Liver (tissue), 9 donors: Measurements from ENCODE around the gene CUL2. TPM values are rescaled to one million over a fixed set of nuclear protein-coding genes. Genes with fewer than 3 reads are reported as not detected.

Source experiments
- DNase-seq: peaks from one replicate; pipeline ENCODE4 v3.0.0-alpha.2; 2017; ENCODE audit warnings: low spot score
- H3K27ac ChIP-seq, 2 donors: one replicate each; pipeline ENCODE4 v1.7.0; 2013; ENCODE audit warnings: inconsistent platforms in 2 of 2, low read length in 2 of 2, control low read depth in 1 of 2, low read depth in 1 of 2, mild to moderate bottlenecking in 1 of 2
- H3K27me3 ChIP-seq, 4 donors: one replicate each; pipeline versions ENCODE4 v1.6.1 to v1.7.0; 2013; ENCODE audit warnings: low read length in 3 of 4, inconsistent platforms in 1 of 4, mild to moderate bottlenecking in 1 of 4, moderate library complexity in 1 of 4; ENCODE audit not compliant: control insufficient read depth in 4 of 4, insufficient read depth in 4 of 4
- H3K36me3 ChIP-seq, 4 donors: one replicate each; pipeline versions ENCODE4 v1.6.1 to v1.7.0; 2013; ENCODE audit warnings: low read length in 3 of 4, mild to moderate bottlenecking in 3 of 4, low read depth in 1 of 4, moderate library complexity in 1 of 4; ENCODE audit not compliant: control insufficient read depth in 4 of 4, insufficient read depth in 3 of 4
- H3K4me1 ChIP-seq, 4 donors: one replicate each; pipeline versions ENCODE4 v1.6.1 to v1.7.0; 2013; ENCODE audit warnings: low read length in 3 of 4, mild to moderate bottlenecking in 3 of 4, moderate library complexity in 1 of 4; ENCODE audit not compliant: control insufficient read depth in 4 of 4, insufficient read depth in 4 of 4
- H3K4me3 ChIP-seq, 3 donors: one replicate each; pipeline versions ENCODE4 v1.6.1 to v1.7.0; 2013; ENCODE audit warnings: low read length in 3 of 3, control low read depth in 1 of 3, low read depth in 1 of 3, mild to moderate bottlenecking in 1 of 3
- H3K9ac ChIP-seq, 2 donors: one replicate each; pipeline ENCODE4 v1.7.0; 2013; ENCODE audit warnings: low read length in 2 of 2, mild to moderate bottlenecking in 2 of 2, moderate library complexity in 2 of 2, control low read depth in 1 of 2, low read depth in 1 of 2
- H3K9me3 ChIP-seq, 4 donors: one replicate each; pipeline versions ENCODE4 v1.6.1 to v1.7.0; 2013; ENCODE audit warnings: low read length in 3 of 4; ENCODE audit not compliant: control insufficient read depth in 4 of 4
- EGR1 ChIP-seq, 2 donors: IDR thresholded peaks; 2 replicates each; pipeline ENCODE4 v1.6.1; 2016 to 2018; ENCODE audit warnings: antibody characterized with exemption in 2 of 2, low read depth in 2 of 2
- FOXA1 ChIP-seq: IDR thresholded peaks from 2 replicates; pipeline ENCODE4 v1.6.1; 2016; ENCODE audit warnings: antibody characterized with exemption
- FOXA2 ChIP-seq: IDR thresholded peaks from 2 replicates; pipeline ENCODE4 v1.6.1; 2016; ENCODE audit warnings: antibody characterized with exemption
- GABPA ChIP-seq, 2 donors: IDR thresholded peaks in 1 of 2; conservative IDR thresholded peaks in 1 of 2; 2 replicates each; pipeline ENCODE4 v1.6.1; 2016; ENCODE audit warnings: antibody characterized with exemption in 2 of 2, mild to moderate bottlenecking in 1 of 2, moderate library complexity in 1 of 2
- HNF4A ChIP-seq, 2 donors: conservative IDR thresholded peaks; 2 replicates each; pipeline ENCODE4 v1.6.1; 2016; ENCODE audit warnings: antibody characterized with exemption in 2 of 2, mild to moderate bottlenecking in 2 of 2
- HNF4G ChIP-seq: IDR thresholded peaks from 2 replicates; pipeline ENCODE4 v1.6.1; 2016; ENCODE audit warnings: antibody characterized with exemption
- JUND ChIP-seq, 2 donors: IDR thresholded peaks; 2 replicates each; pipeline ENCODE4 v1.6.1; 2016; ENCODE audit warnings: antibody characterized with exemption in 2 of 2
- NR2F2 ChIP-seq: IDR thresholded peaks from 2 replicates; pipeline ENCODE4 v1.6.1; 2016; ENCODE audit warnings: antibody characterized with exemption
- RAD21 ChIP-seq, 2 donors: IDR thresholded peaks; 2 replicates each; pipeline ENCODE4 v1.6.1; 2016; ENCODE audit warnings: antibody characterized with exemption in 2 of 2, mild to moderate bottlenecking in 2 of 2
- RXRA ChIP-seq, 2 donors: IDR thresholded peaks; 2 replicates each; pipeline ENCODE4 v1.6.1; 2017 to 2018; ENCODE audit warnings: antibody characterized with exemption in 2 of 2, mild to moderate bottlenecking in 1 of 2
- SP1 ChIP-seq: IDR thresholded peaks from 2 replicates; pipeline ENCODE4 v1.6.1; 2018; ENCODE audit warnings: antibody characterized with exemption, mild to moderate bottlenecking
- TAF1 ChIP-seq: conservative IDR thresholded peaks from 2 replicates; pipeline ENCODE4 v1.6.1; 2016; ENCODE audit warnings: antibody characterized with exemption, mild to moderate bottlenecking
- YY1 ChIP-seq: IDR thresholded peaks from 2 replicates; pipeline ENCODE4 v1.6.1; 2016; ENCODE audit warnings: antibody characterized with exemption, mild to moderate bottlenecking
- WGBS: extraction: QIAGEN DNeasy Blood & Tissue Kit; methylation state at CpG from one replicate; pipeline ENCODE4 v1.1.7; 2013; 5-methylcytosine and 5-hydroxymethylcytosine counted together
- polyA plus RNA-seq, 2 donors: library from polyadenylated mRNA; stranded (reverse) in 1 of 2; unstranded in 1 of 2; fragments of 200-250 nt in 1 of 2; fragments of >200 nt in 1 of 2; fragmentation: Nextera tagmentation in 1 of 2; extraction: Ambion mirVana in 1 of 2; gene quantifications; one replicate each; pipeline versions ENCODE4 v1.2.1 to v1.2.3, GENCODE V29; 2013 to 2015
- total RNA-seq, 2 donors: library from RNA; depleted of rRNA; stranded (reverse); fragments of >200 nt; gene quantifications; one replicate each; pipeline ENCODE4 v1.2.3, GENCODE V29; 2014
- TF ChIP-seq, protein P1 (sequence below): IDR thresholded peaks from 2 replicates; pipeline ENCODE4 v1.6.1; 2016; ENCODE audit warnings: antibody characterized with exemption, mild to moderate bottlenecking
- TF ChIP-seq, protein P2 (sequence below): IDR thresholded peaks from 2 replicates; pipeline ENCODE4 v1.6.1; 2016; ENCODE audit warnings: antibody characterized with exemption
- TF ChIP-seq, protein P3 (sequence below): fragments of 150-350 bp; IDR thresholded peaks from 2 replicates; pipeline ENCODE4 v1.5.1; 2017; ENCODE audit warnings: improper control_type of control experiment, low read depth, low read length; ENCODE audit not compliant: missing input control
- TF ChIP-seq, protein P4 (sequence below): IDR thresholded peaks from 2 replicates; pipeline ENCODE4 v1.6.1; 2016; ENCODE audit warnings: antibody characterized with exemption
- TF ChIP-seq, protein P5 (sequence below): IDR thresholded peaks from 2 replicates; pipeline ENCODE4 v1.6.1; 2016; ENCODE audit warnings: antibody characterized with exemption
- donor health status: healthy.
- donor health status: healthy.
- donor health status: healthy.
- donor health status: healthy.
- donor health status: healthy.

The CUL2 gene
- total and polyA plus RNA-seq, 4 donors, result 8.6 to 14.1 (median 12.1) TPM

DNA sequence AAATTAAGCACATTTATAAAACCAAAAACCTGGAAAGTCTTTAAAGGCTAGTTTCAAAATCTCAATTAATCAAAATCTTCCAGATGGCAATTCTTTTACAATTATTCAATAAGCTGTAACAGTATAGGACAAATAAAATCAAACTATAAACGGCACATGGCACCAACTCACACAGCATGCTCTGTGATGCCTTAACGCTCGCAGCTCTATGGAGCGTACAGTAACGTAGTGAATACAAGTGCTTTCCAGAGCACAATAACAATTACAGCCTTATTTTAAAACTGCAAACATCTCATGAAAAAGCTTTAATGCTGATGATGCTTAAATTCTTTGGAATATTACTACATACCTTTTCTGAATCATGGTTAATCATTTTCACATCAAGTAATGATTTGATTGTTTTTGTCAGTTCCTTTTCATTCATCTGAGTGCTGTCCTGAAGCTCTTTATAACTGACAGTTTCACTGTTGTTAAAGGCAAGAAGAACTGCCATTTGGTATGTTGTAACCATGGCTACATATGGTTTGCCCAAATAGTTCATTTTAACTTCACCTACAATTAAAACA lies 74.2 kb downstream of the CUL2 start:
- 98% methylated on average over 5 of the region's 5 CpGs for WGBS

DNA sequence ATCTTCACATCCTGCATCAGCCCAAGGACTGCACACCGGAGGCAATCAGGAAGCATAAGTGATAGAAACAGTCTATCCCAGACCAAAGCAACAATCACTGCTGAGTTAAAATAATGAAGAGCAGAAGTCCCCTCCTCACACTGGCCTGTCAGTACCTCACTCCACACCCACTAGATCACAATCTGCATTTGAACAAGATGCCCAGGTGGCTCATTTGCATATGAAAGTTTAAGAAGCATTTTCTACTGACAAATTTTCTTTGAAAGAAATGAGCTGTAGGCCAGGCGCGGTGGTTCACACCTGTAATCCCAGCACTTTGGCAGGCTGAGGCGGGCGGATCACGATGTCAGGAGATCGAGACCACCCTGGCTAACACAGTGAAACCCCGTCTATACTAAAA lies 77.4 kb downstream of the CUL2 start:
- H3K27me3 ChIP-seq, result no peaks in the 10 kb centered on the region
- TF ChIP-seq EGR1 (IDR thresholded peaks at IDR 0.05; ENCODE audit: low read depth in 2 of 2) (no peak), RXRA (IDR thresholded peaks at IDR 0.05) (no peak), GABPA (IDR thresholded peaks at IDR 0.05 in 1 of 2, conservative IDR thresholded peaks at IDR 0.05 in 1 of 2) (no peak), TAF1 (no peak), YY1 (no peak), JUND (IDR thresholded peaks at IDR 0.05) (no peak), RAD21 (IDR thresholded peaks at IDR 0.05) (no peak), HNF4A (conservative IDR thresholded peaks at IDR 0.05) (no peak), FOXA2 (no peak), NR2F2 (no peak), FOXA1 (no peak), HNF4G (no peak), SP1 (no peak)
- TF ChIP-seq, protein P1, sequence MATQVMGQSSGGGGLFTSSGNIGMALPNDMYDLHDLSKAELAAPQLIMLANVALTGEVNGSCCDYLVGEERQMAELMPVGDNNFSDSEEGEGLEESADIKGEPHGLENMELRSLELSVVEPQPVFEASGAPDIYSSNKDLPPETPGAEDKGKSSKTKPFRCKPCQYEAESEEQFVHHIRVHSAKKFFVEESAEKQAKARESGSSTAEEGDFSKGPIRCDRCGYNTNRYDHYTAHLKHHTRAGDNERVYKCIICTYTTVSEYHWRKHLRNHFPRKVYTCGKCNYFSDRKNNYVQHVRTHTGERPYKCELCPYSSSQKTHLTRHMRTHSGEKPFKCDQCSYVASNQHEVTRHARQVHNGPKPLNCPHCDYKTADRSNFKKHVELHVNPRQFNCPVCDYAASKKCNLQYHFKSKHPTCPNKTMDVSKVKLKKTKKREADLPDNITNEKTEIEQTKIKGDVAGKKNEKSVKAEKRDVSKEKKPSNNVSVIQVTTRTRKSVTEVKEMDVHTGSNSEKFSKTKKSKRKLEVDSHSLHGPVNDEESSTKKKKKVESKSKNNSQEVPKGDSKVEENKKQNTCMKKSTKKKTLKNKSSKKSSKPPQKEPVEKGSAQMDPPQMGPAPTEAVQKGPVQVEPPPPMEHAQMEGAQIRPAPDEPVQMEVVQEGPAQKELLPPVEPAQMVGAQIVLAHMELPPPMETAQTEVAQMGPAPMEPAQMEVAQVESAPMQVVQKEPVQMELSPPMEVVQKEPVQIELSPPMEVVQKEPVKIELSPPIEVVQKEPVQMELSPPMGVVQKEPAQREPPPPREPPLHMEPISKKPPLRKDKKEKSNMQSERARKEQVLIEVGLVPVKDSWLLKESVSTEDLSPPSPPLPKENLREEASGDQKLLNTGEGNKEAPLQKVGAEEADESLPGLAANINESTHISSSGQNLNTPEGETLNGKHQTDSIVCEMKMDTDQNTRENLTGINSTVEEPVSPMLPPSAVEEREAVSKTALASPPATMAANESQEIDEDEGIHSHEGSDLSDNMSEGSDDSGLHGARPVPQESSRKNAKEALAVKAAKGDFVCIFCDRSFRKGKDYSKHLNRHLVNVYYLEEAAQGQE, result no peak
- TF ChIP-seq, protein P2, sequence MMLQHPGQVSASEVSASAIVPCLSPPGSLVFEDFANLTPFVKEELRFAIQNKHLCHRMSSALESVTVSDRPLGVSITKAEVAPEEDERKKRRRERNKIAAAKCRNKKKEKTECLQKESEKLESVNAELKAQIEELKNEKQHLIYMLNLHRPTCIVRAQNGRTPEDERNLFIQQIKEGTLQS, result no peak
- TF ChIP-seq, protein P3, sequence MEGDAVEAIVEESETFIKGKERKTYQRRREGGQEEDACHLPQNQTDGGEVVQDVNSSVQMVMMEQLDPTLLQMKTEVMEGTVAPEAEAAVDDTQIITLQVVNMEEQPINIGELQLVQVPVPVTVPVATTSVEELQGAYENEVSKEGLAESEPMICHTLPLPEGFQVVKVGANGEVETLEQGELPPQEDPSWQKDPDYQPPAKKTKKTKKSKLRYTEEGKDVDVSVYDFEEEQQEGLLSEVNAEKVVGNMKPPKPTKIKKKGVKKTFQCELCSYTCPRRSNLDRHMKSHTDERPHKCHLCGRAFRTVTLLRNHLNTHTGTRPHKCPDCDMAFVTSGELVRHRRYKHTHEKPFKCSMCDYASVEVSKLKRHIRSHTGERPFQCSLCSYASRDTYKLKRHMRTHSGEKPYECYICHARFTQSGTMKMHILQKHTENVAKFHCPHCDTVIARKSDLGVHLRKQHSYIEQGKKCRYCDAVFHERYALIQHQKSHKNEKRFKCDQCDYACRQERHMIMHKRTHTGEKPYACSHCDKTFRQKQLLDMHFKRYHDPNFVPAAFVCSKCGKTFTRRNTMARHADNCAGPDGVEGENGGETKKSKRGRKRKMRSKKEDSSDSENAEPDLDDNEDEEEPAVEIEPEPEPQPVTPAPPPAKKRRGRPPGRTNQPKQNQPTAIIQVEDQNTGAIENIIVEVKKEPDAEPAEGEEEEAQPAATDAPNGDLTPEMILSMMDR, result no peak
- TF ChIP-seq, protein P4, sequence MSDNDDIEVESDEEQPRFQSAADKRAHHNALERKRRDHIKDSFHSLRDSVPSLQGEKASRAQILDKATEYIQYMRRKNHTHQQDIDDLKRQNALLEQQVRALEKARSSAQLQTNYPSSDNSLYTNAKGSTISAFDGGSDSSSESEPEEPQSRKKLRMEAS, result no peak
- TF ChIP-seq, protein P5, sequence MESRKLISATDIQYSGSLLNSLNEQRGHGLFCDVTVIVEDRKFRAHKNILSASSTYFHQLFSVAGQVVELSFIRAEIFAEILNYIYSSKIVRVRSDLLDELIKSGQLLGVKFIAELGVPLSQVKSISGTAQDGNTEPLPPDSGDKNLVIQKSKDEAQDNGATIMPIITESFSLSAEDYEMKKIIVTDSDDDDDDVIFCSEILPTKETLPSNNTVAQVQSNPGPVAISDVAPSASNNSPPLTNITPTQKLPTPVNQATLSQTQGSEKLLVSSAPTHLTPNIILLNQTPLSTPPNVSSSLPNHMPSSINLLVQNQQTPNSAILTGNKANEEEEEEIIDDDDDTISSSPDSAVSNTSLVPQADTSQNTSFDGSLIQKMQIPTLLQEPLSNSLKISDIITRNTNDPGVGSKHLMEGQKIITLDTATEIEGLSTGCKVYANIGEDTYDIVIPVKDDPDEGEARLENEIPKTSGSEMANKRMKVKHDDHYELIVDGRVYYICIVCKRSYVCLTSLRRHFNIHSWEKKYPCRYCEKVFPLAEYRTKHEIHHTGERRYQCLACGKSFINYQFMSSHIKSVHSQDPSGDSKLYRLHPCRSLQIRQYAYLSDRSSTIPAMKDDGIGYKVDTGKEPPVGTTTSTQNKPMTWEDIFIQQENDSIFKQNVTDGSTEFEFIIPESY, result no peak
- H3K9ac ChIP-seq, result no peak overlapping the region
- no peaks in the 10 kb centered on the region for H3K4me1 ChIP-seq
- DNase-seq, result no peak
- H3K4me3 ChIP-seq, result no peak overlapping the region
- H3K36me3 ChIP-seq, result peaks cover 3 to 28% (median 24%) of the 10 kb centered on the region in 4 donors
- H3K9me3 ChIP-seq, result no peaks in the 10 kb centered on the region
- H3K27ac ChIP-seq, result no peak overlapping the region
- WGBS, result 96% methylated on average over 8 of the region's 8 CpGs

More for the DNA sequence above, 74.2 kb downstream of the CUL2 start:
- Histone ChIP-seq H3K27me3 (no peaks in the 10 kb centered on the region), H3K27ac (no peak overlapping the region), H3K4me3 (no peak overlapping the region), H3K36me3 (peaks cover 3 to 25% (median 15%) of the 10 kb centered on the region in 4 donors), H3K9ac (no peak overlapping the region), H3K4me1 (no peaks in the 10 kb centered on the region), H3K9me3 (no peaks in the 10 kb centered on the region)
- no peak for DNase-seq
- TF ChIP-seq TAF1 (no peak), FOXA1 (no peak), HNF4A (conservative IDR thresholded peaks at IDR 0.05) (no peak), NR2F2 (no peak), FOXA2 (no peak)
- TF ChIP-seq, protein P3, result no peak
